Measurements from ENCODE around the gene RND3. TPM values are rescaled to one million over a fixed set of nuclear protein-coding genes. Genes with fewer than 3 reads are reported as not detected.

Gene RND3
- 51.8 and 59.1 TPM in 2 replicates for total RNA-seq

DNA sequence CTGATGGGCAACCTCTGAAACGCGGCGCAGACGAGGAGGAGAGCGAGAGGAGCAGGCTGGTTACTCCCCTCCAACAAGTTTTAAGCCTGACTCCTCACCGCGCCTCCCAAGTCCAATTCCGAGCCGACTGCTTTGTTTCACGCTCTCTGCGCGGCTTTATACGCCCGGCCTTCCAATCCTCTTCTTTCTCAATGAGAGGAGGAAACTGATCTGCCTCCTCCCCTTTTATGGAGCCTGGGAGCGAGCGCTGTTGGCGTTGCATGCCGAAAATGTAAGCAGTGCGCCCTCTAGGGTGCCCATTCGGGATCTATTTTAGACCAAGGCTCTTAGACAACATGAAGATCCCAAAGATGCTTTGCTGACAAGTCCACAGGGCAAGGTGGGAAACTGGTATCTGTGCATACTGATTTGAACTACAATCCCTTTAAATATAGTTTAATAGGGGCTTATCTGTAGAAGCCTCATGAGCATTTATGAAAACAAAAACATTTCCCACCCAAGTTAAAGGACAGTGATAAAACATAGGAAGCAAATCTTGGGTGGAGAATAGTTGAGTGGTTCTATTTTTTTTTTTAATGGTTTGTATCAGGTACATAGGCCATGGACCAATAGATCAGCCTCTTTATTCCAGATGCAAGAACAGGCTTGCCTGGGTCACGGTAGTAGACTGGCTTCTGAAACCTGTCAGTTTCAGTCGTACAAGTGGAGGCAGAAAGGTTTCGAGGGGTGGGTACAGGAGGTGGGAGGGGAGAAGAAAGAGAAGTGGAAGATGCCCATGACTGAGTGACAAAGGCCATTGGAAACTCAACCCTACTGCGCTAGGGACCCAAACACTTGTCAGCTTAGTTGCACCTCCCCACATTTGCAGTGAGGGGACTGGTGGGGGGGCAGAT lies at the start of gene RND3:
TSS of gene RND3 (minus strand) at position 131 of the 893 bp plus-strand sequence. CDS start 250 bp downstream, outside the sequence.
- H3K4me3 ChIP-seq (ENCODE audit: low read depth, low read length), result peak within 1 kb of the TSS; percentile 91
- peak; percentile 91 for DNase-seq (ENCODE audit: low read depth)
- TF ChIP-seq, protein P1, sequence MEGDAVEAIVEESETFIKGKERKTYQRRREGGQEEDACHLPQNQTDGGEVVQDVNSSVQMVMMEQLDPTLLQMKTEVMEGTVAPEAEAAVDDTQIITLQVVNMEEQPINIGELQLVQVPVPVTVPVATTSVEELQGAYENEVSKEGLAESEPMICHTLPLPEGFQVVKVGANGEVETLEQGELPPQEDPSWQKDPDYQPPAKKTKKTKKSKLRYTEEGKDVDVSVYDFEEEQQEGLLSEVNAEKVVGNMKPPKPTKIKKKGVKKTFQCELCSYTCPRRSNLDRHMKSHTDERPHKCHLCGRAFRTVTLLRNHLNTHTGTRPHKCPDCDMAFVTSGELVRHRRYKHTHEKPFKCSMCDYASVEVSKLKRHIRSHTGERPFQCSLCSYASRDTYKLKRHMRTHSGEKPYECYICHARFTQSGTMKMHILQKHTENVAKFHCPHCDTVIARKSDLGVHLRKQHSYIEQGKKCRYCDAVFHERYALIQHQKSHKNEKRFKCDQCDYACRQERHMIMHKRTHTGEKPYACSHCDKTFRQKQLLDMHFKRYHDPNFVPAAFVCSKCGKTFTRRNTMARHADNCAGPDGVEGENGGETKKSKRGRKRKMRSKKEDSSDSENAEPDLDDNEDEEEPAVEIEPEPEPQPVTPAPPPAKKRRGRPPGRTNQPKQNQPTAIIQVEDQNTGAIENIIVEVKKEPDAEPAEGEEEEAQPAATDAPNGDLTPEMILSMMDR (conservative IDR thresholded peaks at IDR 0.05; ENCODE audit: low read depth, low read length), result peak; percentile 92

DNA sequence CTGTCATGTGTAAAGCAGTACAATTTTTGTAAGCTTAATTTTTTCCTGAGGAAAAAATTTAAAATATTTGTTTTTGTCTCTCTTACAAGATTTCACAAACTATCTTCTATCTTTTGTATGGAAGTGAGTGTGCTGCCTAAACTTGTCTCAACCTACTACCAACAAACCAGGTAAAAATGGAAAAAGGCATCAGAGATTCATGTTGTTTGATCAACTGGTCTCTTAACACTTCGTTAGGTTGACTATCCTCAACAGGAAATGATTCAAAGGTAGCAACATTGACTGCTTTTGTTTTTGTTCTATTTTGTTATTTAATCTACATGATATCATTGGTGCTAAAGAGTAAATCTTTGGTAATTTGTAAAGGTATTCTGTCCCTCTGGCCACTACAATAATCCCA lies 47.7 kb upstream of the RND3 start:
- TF ChIP-seq, protein P1 (conservative IDR thresholded peaks at IDR 0.05; ENCODE audit: low read depth, low read length), result no peak
- H3K4me3 ChIP-seq (ENCODE audit: low read depth, low read length), result no peak overlapping the region
- DNase-seq (ENCODE audit: low read depth), result no peak

DNA sequence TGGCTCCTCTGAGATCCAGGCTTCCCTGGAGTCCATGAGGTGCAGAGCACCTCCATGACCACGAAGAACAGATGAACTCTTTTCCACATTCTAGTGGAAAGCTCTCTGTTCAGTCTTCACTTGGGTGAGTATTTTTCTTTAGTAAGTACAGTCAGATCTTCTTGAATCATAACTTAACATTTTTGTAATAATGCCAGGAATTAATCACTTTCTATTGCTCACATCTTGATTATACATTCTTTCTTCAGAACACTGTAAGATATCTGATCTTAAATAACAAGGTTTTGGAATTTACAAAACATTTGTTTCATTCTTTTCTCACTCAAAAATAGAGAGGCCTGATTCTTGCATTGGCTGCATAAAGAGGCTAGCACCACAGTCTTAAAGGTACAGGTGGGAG lies 45.4 kb upstream of the RND3 start:
- H3K4me3 ChIP-seq (ENCODE audit: low read depth, low read length), result no peak overlapping the region
- TF ChIP-seq, protein P1 (conservative IDR thresholded peaks at IDR 0.05; ENCODE audit: low read depth, low read length), result no peak
- DNase-seq (ENCODE audit: low read depth), result no peak

DNA sequence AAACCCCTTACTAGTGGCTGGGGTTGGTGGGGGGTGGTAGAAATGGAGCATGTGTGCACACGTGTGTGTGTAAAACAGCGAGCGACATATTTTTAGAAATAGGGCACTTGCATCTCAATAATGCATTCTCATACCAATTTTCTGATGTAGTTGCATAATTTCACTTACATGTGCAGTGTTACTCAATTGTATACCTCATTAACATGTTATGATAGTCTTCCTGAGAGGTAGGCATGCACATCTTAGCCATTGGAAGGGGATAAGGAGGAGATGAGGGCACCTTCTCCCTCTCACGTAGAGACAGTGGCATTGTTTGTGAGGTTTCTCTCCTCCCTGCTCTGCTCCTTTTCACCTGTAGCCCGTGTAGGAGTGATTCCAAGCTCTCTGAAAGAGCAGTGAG lies 44.6 kb upstream of the RND3 start:
- TF ChIP-seq, protein P1 (conservative IDR thresholded peaks at IDR 0.05; ENCODE audit: low read depth, low read length), result no peak
- DNase-seq (ENCODE audit: low read depth), result no peak
- no peak overlapping the region for H3K4me3 ChIP-seq (ENCODE audit: low read depth, low read length)

DNA sequence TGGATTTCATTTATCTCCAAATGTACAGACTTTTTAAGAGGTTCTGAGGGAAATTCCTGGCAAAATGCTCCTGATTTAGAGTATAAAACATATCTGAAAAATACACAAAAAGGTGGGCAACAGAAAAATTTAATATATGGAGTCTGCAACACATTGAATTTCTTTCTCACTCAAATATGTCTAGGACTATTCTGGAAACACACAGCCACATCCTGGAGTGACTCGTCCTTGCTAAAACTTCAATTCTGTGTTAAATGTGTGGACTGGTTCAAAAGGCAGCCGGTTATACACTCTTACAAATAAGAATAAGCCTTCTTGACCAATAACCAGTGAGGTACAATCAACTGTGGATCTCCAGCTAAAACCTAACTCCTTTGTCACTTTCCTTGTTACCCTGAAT lies 44.1 kb upstream of the RND3 start:
- DNase-seq (ENCODE audit: low read depth), result no peak
- TF ChIP-seq, protein P1 (conservative IDR thresholded peaks at IDR 0.05; ENCODE audit: low read depth, low read length), result no peak
- H3K4me3 ChIP-seq (ENCODE audit: low read depth, low read length), result no peak overlapping the region

DNA sequence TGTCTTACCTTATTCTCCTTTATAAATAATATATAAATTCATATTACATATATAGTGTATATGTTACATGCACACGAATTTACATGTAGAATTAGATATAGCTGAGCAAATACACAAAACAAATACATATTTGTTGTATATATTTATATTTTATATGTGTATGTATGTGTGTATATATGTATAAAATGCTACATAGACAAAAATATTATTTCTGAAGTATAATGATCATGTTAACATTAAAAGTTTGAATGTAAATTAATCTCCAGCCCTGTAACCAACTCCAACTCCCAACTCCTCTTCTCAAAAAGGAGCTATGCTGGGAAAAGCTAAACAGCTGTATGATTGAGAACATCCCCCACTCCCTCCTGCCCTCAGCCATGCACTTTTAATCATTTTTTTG lies 42.7 kb upstream of the RND3 start:
- TF ChIP-seq, protein P1 (conservative IDR thresholded peaks at IDR 0.05; ENCODE audit: low read depth, low read length), result no peak
- H3K4me3 ChIP-seq (ENCODE audit: low read depth, low read length), result no peak overlapping the region
- DNase-seq (ENCODE audit: low read depth), result no peak
